IMR-90 (cell line): ENCODE measurements around the gene FOXP1. TPM values are rescaled to one million over a fixed set of nuclear protein-coding genes. Genes with fewer than 3 reads are reported as not detected.

Experiments used
- ATAC-seq: fragments of 200-7000 bp; cut with Tn5 transposase; 2 replicates; pipeline ENCODE4 v1.9.1; 2020; ENCODE audit warnings: low read depth, mild to moderate bottlenecking, moderate library complexity
- BruUV-seq: library from RNA; stranded (reverse); fragments of 400-500 nt; replicated peaks from 2 replicates; lab custom pipeline; 2021; lab: Mats Ljungman, UMichigan
- CTCF ChIA-PET: fragments of 300-600 bp; formaldehyde crosslinking; extraction: SDS; loops from one replicate; lab custom pipeline; 2021; ENCODE audit warnings: antibody characterized with exemption; lab: Yijun Ruan, JAX
- POLR2A ChIA-PET: fragments of 300-600 bp; sonication (Branson Sonifier 250); formaldehyde crosslinking; loops from one replicate; lab custom pipeline; 2022; ENCODE audit warnings: antibody characterized with exemption; ENCODE audit not compliant: unreplicated experiment; lab: Charles Lee
- DNase-seq: peaks from one replicate; pipeline ENCODE4 v3.0.0; 2013
- H2AFZ ChIP-seq: replicated peaks from 2 replicates; pipeline ENCODE3; 2013; ENCODE audit warnings: low read length, mild to moderate bottlenecking; ENCODE audit not compliant: poor library complexity
- H2AK5ac ChIP-seq: 2 replicates; pipeline ENCODE4 v1.6.1; 2013; ENCODE audit warnings: low read depth, low read length, inconsistent platforms
- H2AK9ac ChIP-seq: replicated peaks from 2 replicates; pipeline ENCODE3; 2013; ENCODE audit warnings: mild to moderate bottlenecking, low read depth, low read length, moderate library complexity; ENCODE audit not compliant: poor library complexity
- H2BK120ac ChIP-seq: 2 replicates; pipeline ENCODE4 v1.6.1; 2013; ENCODE audit warnings: low read depth, low read length, inconsistent platforms
- H2BK15ac ChIP-seq: 3 replicates; pipeline ENCODE4 v1.6.1; 2013; ENCODE audit warnings: low read depth, low read length, inconsistent platforms
- H2BK20ac ChIP-seq: 2 replicates; pipeline ENCODE4 v1.6.1; 2013; ENCODE audit warnings: low read depth, mild to moderate bottlenecking, inconsistent platforms, low read length, moderate library complexity
- H2BK5ac ChIP-seq: 2 replicates; pipeline ENCODE4 v1.6.1; 2013; ENCODE audit warnings: mild to moderate bottlenecking, low read depth, low read length, inconsistent platforms; ENCODE audit not compliant: poor library complexity, severe bottlenecking
- H3K14ac ChIP-seq: replicated peaks from 2 replicates; pipeline ENCODE4 v1.6.1; 2013; ENCODE audit warnings: low read depth, low read length, inconsistent platforms
- H3K18ac ChIP-seq: 2 replicates; pipeline ENCODE4 v1.6.1; 2013; ENCODE audit warnings: low read depth, low read length, control low read depth
- H3K23ac ChIP-seq: 2 replicates; pipeline ENCODE4 v1.6.1; 2013; ENCODE audit warnings: low read depth, low read length, inconsistent platforms
- H3K27ac ChIP-seq: 2 replicates; pipeline ENCODE4 v1.5.1; 2013; ENCODE audit warnings: mild to moderate bottlenecking, control low read depth, low read length; ENCODE audit not compliant: insufficient read depth
- H3K27me3 ChIP-seq: 2 replicates; pipeline ENCODE4 v1.6.1; 2013; ENCODE audit warnings: low read length; ENCODE audit not compliant: control insufficient read depth, insufficient read depth
- H3K36me3 ChIP-seq: 2 replicates; pipeline ENCODE4 v1.6.1; 2013; ENCODE audit warnings: low read length, mixed read lengths; ENCODE audit not compliant: control insufficient read depth, insufficient read depth
- H3K4ac ChIP-seq: 2 replicates; pipeline ENCODE4 v1.6.1; 2013; ENCODE audit warnings: low read depth, low read length, inconsistent platforms
- H3K4me1 ChIP-seq: 2 replicates; pipeline ENCODE4 v1.6.1; 2013; ENCODE audit warnings: low read length, mixed read lengths; ENCODE audit not compliant: control insufficient read depth, insufficient read depth
- H3K4me2 ChIP-seq: 2 replicates; pipeline ENCODE4 v1.6.1; 2013; ENCODE audit warnings: low read depth, mild to moderate bottlenecking, control low read depth, low read length, moderate library complexity
- H3K4me3 ChIP-seq: 2 replicates; pipeline ENCODE4 v1.5.1; 2013; ENCODE audit warnings: low read depth, mild to moderate bottlenecking, control low read depth, low read length, moderate library complexity; ENCODE audit not compliant: insufficient read depth
- H3K56ac ChIP-seq: 2 replicates; pipeline ENCODE4 v1.6.1; 2013; ENCODE audit warnings: low read length, inconsistent platforms; ENCODE audit not compliant: insufficient read depth; ENCODE audit errors: extremely low read depth
- H3K79me1 ChIP-seq, 2 experiments: 2 replicates each; pipeline ENCODE4 v1.6.1; 2013; ENCODE audit warnings: low read length in 2 of 2, inconsistent platforms in 1 of 2, low read depth in 1 of 2
- H3K9ac ChIP-seq: 2 replicates; pipeline ENCODE4 v1.6.1; 2013; ENCODE audit warnings: low read depth, low read length, control low read depth
- H3K9me1 ChIP-seq: 2 replicates; pipeline ENCODE4 v1.6.1; 2013; ENCODE audit warnings: low read length, inconsistent platforms; ENCODE audit not compliant: insufficient read depth
- H3K9me3 ChIP-seq: 2 replicates; pipeline ENCODE4 v1.6.1; 2013; ENCODE audit warnings: low read length; ENCODE audit not compliant: control insufficient read depth, insufficient read depth
- H4K20me1 ChIP-seq: 2 replicates; pipeline ENCODE4 v1.6.1; 2013; ENCODE audit warnings: low read length, inconsistent platforms; ENCODE audit not compliant: insufficient read depth
- H4K5ac ChIP-seq: 2 replicates; pipeline ENCODE4 v1.6.1; 2013; ENCODE audit warnings: mild to moderate bottlenecking, low read depth, low read length, control low read depth
- H4K8ac ChIP-seq, 2 experiments: 2 replicates each; pipeline ENCODE4 v1.6.1; 2013; ENCODE audit warnings: low read depth in 2 of 2, low read length in 2 of 2, control low read depth in 1 of 2, inconsistent platforms in 1 of 2
- H4K91ac ChIP-seq: 2 replicates; pipeline ENCODE4 v1.6.1; 2013; ENCODE audit warnings: low read depth, low read length, inconsistent platforms; ENCODE audit not compliant: insufficient read depth
- BHLHE40 ChIP-seq: fragments of 150-350 bp; IDR thresholded peaks from 2 replicates; pipeline ENCODE4 v1.6.1; 2016; ENCODE audit warnings: mild to moderate bottlenecking, low read depth, low read length
- CEBPB ChIP-seq: IDR thresholded peaks from 2 replicates; pipeline ENCODE4 v1.6.1; 2012; ENCODE audit warnings: low read depth, low read length, improper control_type of control experiment
- CHD1 ChIP-seq: IDR thresholded peaks from 2 replicates; pipeline ENCODE4 v1.6.1; 2012; ENCODE audit warnings: low read depth, low read length, improper control_type of control experiment
- CTCF ChIP-seq: conservative IDR thresholded peaks from 2 replicates; pipeline ENCODE4 v1.5.1; 2012; ENCODE audit warnings: mild to moderate bottlenecking, low read depth, low read length, improper control_type of control experiment
- FOS ChIP-seq: fragments of 150-350 bp; IDR thresholded peaks from 2 replicates; pipeline ENCODE4 v1.6.1; 2016; ENCODE audit warnings: low read depth, low read length
- MAZ ChIP-seq: IDR thresholded peaks from 2 replicates; pipeline ENCODE4 v1.6.1; 2012; ENCODE audit warnings: low read depth, mild to moderate bottlenecking, low read length, improper control_type of control experiment, moderate library complexity, borderline replicate concordance
- MXI1 ChIP-seq: IDR thresholded peaks from 2 replicates; pipeline ENCODE4 v1.6.1; 2012; ENCODE audit warnings: low read depth, mild to moderate bottlenecking, low read length, moderate library complexity, borderline replicate concordance
- NFE2L2 ChIP-seq: fragments of 150-350 bp; IDR thresholded peaks from 2 replicates; pipeline ENCODE4 v1.6.1; 2016; ENCODE audit warnings: low read depth, mild to moderate bottlenecking, low read length
- RAD21 ChIP-seq: IDR thresholded peaks from 2 replicates; pipeline ENCODE4 v1.6.1; 2012; ENCODE audit warnings: low read length, improper control_type of control experiment
- RFX5 ChIP-seq: IDR thresholded peaks from 2 replicates; pipeline ENCODE4 v1.8.0; 2012; ENCODE audit warnings: low read depth, mild to moderate bottlenecking, low read length, moderate library complexity
- USF2 ChIP-seq: fragments of 150-350 bp; IDR thresholded peaks from 2 replicates; pipeline ENCODE4 v1.6.1; 2017; ENCODE audit warnings: mild to moderate bottlenecking, antibody characterized with exemption, low read length, low read depth
- WGBS, 2 experiments: methylation state at CpG; one replicate each; pipeline versions ENCODE4 v1.1.5 to v1.1.7; 2013; ENCODE audit warnings: missing lambda C conversion rate in 2 of 2; ENCODE audit not compliant: insufficient read length in 1 of 2; ENCODE audit errors: extremely low coverage in 2 of 2; 5-methylcytosine and 5-hydroxymethylcytosine counted together
- dilution Hi-C: fragments of 300-500 bp; cut with HindIII; formaldehyde crosslinking; loops from one replicate; pipeline ENCODE4 v1.14.3; 2018; ENCODE audit warnings: low sequenced_read_pairs; ENCODE audit not compliant: unreplicated experiment
- in situ Hi-C: fragments of 300-500 bp; cut with MboI; formaldehyde crosslinking; loops from 3 replicates; pipeline ENCODE4 v1.14.3; 2019; ENCODE audit warnings: low sequenced_read_pairs, inconsistent platforms, mixed read lengths
- intact Hi-C: fragments of 100-400 bp; cut with micrococcal nuclease; formaldehyde crosslinking; loops from 2 replicates; pipeline ENCODE4 v1.10.0; 2022
- polyA plus RNA-seq, 3 experiments: library from polyadenylated mRNA; depleted of rRNA; stranded (reverse); fragments of >200 nt; gene quantifications; 2 replicates each; pipeline ENCODE4 v1.2.3, GENCODE V29; 2012; ENCODE audit warnings: low replicate concordance in 1 of 3
- total RNA-seq: library from RNA; depleted of rRNA; stranded (reverse); fragments of >200 nt; gene quantifications from 2 replicates; pipeline ENCODE4 v1.2.3, GENCODE V29; 2012

Gene FOXP1
- total and polyA plus RNA-seq, 2 of the 4 experiments (the other 2 are of a cell fraction): 37.0 to 132 TPM

DNA sequence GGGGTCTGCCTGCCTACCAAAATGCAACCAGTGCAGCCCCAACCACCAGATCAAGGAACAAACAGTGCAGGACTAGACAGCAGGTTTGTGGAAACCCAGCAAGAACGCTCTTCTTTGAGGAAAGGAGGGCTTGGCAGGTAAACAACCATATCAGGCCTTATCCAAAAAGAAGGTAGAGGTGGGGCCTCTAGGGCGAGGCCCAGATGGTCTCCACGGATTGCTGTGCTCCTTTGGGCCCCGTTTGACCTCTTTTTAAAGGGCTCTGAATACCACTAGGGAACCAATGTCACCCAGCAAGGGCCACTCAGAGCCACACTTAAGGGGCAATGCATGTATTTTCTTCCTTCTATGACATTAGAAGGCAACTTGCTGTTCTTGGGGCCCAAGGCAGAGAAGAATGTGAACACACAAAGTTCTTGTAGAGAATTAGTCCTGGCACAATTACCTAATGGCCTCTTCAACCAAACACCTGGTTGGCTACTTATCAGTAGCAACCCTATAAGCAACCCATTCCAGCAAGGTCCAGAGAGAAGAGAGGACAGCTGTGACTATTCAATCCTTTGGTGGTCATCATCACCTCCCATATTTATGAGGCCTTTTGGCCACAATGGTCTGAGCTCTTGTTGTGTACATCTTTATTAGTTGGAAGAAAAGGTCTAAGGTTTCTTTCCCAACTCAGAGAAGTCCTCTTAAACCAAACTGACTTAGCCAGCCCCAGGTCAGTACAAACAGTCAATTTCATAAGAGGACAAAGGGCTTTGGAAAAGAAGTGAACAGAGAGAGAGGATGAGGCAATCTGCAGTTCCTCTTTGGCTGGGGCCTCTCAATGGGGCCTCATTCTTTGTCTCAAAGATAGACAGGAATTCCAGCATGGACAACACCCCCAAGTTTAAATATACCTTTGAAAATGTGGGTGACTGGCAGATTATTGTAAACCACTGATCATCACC is 36.0 kb downstream of the FOXP1 start:
- Histone ChIP-seq H3K4me2 (no peak overlapping the region), H4K91ac (0 out of 2 replicates have a peak overlapping the region, but pooled peaks have one; percentile 35), H3K9me1 (peaks cover 14% of the 10 kb centered on the region), H3K27me3 (no peaks in the 10 kb centered on the region), H3K23ac (0 out of 2 replicates have a peak overlapping the region, but pooled peaks have one; percentile 60), H2AFZ (no peak overlapping the region), H3K9me3 (no peaks in the 10 kb centered on the region), H3K27ac (no peak overlapping the region), H2BK20ac (peak overlapping the region; percentile 55; the same call in 1 of the 2 replicates), H2BK15ac (peak overlapping the region; percentile 53; the same call in 1 of the 3 replicates), H2BK120ac (peak overlapping the region; percentile 16), H2AK9ac (no peak overlapping the region), H3K36me3 (no peaks in the 10 kb centered on the region), H2BK5ac (no peak overlapping the region), H3K9ac (no peak overlapping the region), H3K4me1 (peaks cover 21% of the 10 kb centered on the region), H4K5ac (no peak overlapping the region), H3K14ac (peak overlapping the region; percentile 46; the same call in 1 of the 2 replicates), H3K79me1 (peaks cover 10 to 52% of the 10 kb centered on the region in 2 experiments), H4K8ac (peak overlapping the region in 1 of 2 experiments; percentile 22; a peak in 1 of 4 replicates), H3K4ac (peak overlapping the region; percentile 64), H3K56ac (no peak overlapping the region), H3K4me3 (no peak overlapping the region), H2AK5ac (peak overlapping the region; percentile 13), H3K18ac (0 out of 2 replicates have a peak overlapping the region, but pooled peaks have one; percentile 17), H4K20me1 (no peaks in the 10 kb centered on the region)
- POLR2A ChIA-PET: no interaction called here
- intact Hi-C loops: no loop called here
- BruUV-seq: no TSS peak
- in situ Hi-C loops: no loop called here
- TF ChIP-seq CHD1: no peak
- TF ChIP-seq NFE2L2: no peak
- TF ChIP-seq MAZ: no peak
- no peak for TF ChIP-seq USF2
- no peak for TF ChIP-seq FOS
- TF ChIP-seq BHLHE40: no peak
- TF ChIP-seq RAD21: no peak
- no peak for TF ChIP-seq MXI1
- no peak for TF ChIP-seq RFX5
- TF ChIP-seq CTCF: no peak
- no peak for TF ChIP-seq CEBPB
- dilution Hi-C loops: no loop called here
- DNase-seq (no peak), ATAC-seq (no peak)
- CTCF ChIA-PET: no interaction called here
- WGBS, 2 experiments: no CpG with 5 or more reads among the region's 4 CpGs
